ENCODE measurements around the gene TES.
A peak's percentile ranks its signal among the peaks of the same experiment; 100 is the strongest.
"Not testable (repeated sequence)": the region's sequence is repeated elsewhere in the genome, so short reads cannot be mapped to it uniquely, and the experiment has no call there.

The TES gene

GRCh38 chr7:116225860-116226259 lies 15.5 kb downstream of the TES start:
- no peak for DNase-seq

GRCh38 chr7:116226664-116227063 lies 16.3 kb downstream of the TES start:
- DNase-seq, result no peak

GRCh38 chr7:116227678-116228239 lies 17.4 kb downstream of the TES start:
- no peak for DNase-seq

GRCh38 chr7:116228241-116228640 lies 17.9 kb downstream of the TES start:
- DNase-seq, result no peak

GRCh38 chr7:116229366-116229765 lies 19.0 kb downstream of the TES start:
- no peak for DNase-seq

- no peak for DNase-seq
Observed at GRCh38 chr7:116230191-116231005, 20.1 kb downstream of the TES start.

- DNase-seq, result no peak
Observed at GRCh38 chr7:116231543-116231942, 21.2 kb downstream of the TES start.

GRCh38 chr7:116231949-116232348 lies 21.6 kb downstream of the TES start:
- no peak for DNase-seq

- no peak for DNase-seq
Observed at GRCh38 chr7:116232350-116232749, 22.0 kb downstream of the TES start.

- no peak for DNase-seq
Observed at GRCh38 chr7:116232920-116233319, 22.6 kb downstream of the TES start.

- no peak for DNase-seq
Observed at GRCh38 chr7:116234517-116235200, 24.3 kb downstream of the TES start.

GRCh38 chr7:116235380-116235779 lies 25.0 kb downstream of the TES start:
- DNase-seq, result no peak

GRCh38 chr7:116236020-116236630 lies 25.8 kb downstream of the TES start:
- peak; percentile 49 to 57 for DNase-seq

GRCh38 chr7:116239020-116239419 lies 28.7 kb downstream of the TES start:
- DNase-seq, result no peak

- no peak for DNase-seq
Observed at GRCh38 chr7:116239434-116239833, 29.1 kb downstream of the TES start.

GRCh38 chr7:116240024-116240668 lies 29.8 kb downstream of the TES start:
- DNase-seq, result no peak

GRCh38 chr7:116241291-116241690 lies 31.0 kb downstream of the TES start:
- no peak for DNase-seq

GRCh38 chr7:116242178-116242577 lies 31.8 kb downstream of the TES start:
- no peak for DNase-seq

- DNase-seq, result no peak
Observed at GRCh38 chr7:116242759-116243158, 32.4 kb downstream of the TES start.

- DNase-seq, result not testable (repeated sequence)
Observed at GRCh38 chr7:116244803-116245202, 34.5 kb downstream of the TES start.

GRCh38 chr7:116246357-116246756 lies 36.0 kb downstream of the TES start:
- DNase-seq, result no peak

GRCh38 chr7:116249969-116250553 lies 39.7 kb downstream of the TES start:
- no peak for DNase-seq

GRCh38 chr7:116251675-116252074 lies 41.3 kb downstream of the TES start:
- no peak for DNase-seq

Measured in activated CD4-positive, alpha-beta T cell treated with anti-CD3 and anti-CD28 coated beads, Interleukin-2, amount 50 U/mL, for 4 hours (primary cell).